Femur (tissue), 1 donor: ENCODE data around the gene CHML.

ENCODE experiments used
- DNase-seq: peaks from one replicate; pipeline ENCODE4 v3.0.0-alpha.2; 2017

CHML gene

GRCh38 chr1:241644259-241644658 is 4.1 kb upstream of the CHML start:
- no peak for DNase-seq

GRCh38 chr1:241642593-241642944 is 2.4 kb upstream of the CHML start:
- no peak for DNase-seq

GRCh38 chr1:241641773-241642592 is 1.8 kb upstream of the CHML start:
- DNase-seq: no peak

GRCh38 chr1:241640867-241641622 is 876 bp upstream of the CHML start:
- peak; percentile 33 for DNase-seq

- peak; percentile 45 for DNase-seq
Observed at GRCh38 chr1:241639623-241640148, 483 bp downstream of the CHML start.

GRCh38 chr1:241638909-241639622 is 1.1 kb downstream of the CHML start:
- no peak for DNase-seq

- DNase-seq: no peak
Observed at GRCh38 chr1:241638099-241638682, 2.0 kb downstream of the CHML start.

GRCh38 chr1:241637604-241638003 is 2.6 kb downstream of the CHML start:
- DNase-seq: no peak

- DNase-seq: no peak
Observed at GRCh38 chr1:241637046-241637590, 3.1 kb downstream of the CHML start.

- no peak for DNase-seq
Observed at GRCh38 chr1:241636291-241636690, 3.9 kb downstream of the CHML start.

GRCh38 chr1:241635556-241636152 is 4.5 kb downstream of the CHML start:
- no peak for DNase-seq

- DNase-seq: no peak
Observed at GRCh38 chr1:241632987-241633386, 7.2 kb downstream of the CHML start.

- DNase-seq: no peak
Observed at GRCh38 chr1:241631674-241632073, 8.5 kb downstream of the CHML start.

- DNase-seq: no peak
Observed at GRCh38 chr1:241630899-241631298, 9.3 kb downstream of the CHML start.

GRCh38 chr1:241630476-241630875 is 9.7 kb downstream of the CHML start:
- no peak for DNase-seq

GRCh38 chr1:241630005-241630404 is 10.2 kb downstream of the CHML start:
- DNase-seq: no peak

GRCh38 chr1:241627453-241628259 is 12.5 kb downstream of the CHML start:
- DNase-seq: no peak

- no peak for DNase-seq
Observed at GRCh38 chr1:241624935-241625334, 15.2 kb downstream of the CHML start.

- no peak for DNase-seq
Observed at GRCh38 chr1:241622669-241623068, 17.5 kb downstream of the CHML start.

GRCh38 chr1:241617426-241617825 is 22.7 kb downstream of the CHML start:
- no peak for DNase-seq
